H1 (cell line): ENCODE data around the gene LGI4.

ENCODE experiments used
- CHD2 ChIP-seq: IDR thresholded peaks from 2 replicates; pipeline ENCODE4 v1.6.1; 2012; ENCODE audit warnings: low read length, improper control_type of control experiment
- EP300 ChIP-seq, 2 experiments: IDR thresholded peaks; 1 replicate in 1 of 2; 2 replicates in 1 of 2; pipeline ENCODE4 v1.6.1; 2011 to 2012; ENCODE audit warnings: low read depth in 2 of 2, low read length in 2 of 2, mild to moderate bottlenecking in 2 of 2, borderline replicate concordance in 1 of 2, inconsistent platforms in 1 of 2, moderate library complexity in 1 of 2
- FOSL1 ChIP-seq: IDR thresholded peaks from 2 replicates; pipeline ENCODE4 v1.6.1; 2011; ENCODE audit warnings: mild to moderate bottlenecking, low read depth, low read length, moderate library complexity; ENCODE audit not compliant: insufficient read depth
- GABPA ChIP-seq: IDR thresholded peaks from 2 replicates; pipeline ENCODE4 v1.6.1; 2011; ENCODE audit warnings: mild to moderate bottlenecking, low read length, moderate library complexity, borderline replicate concordance; ENCODE audit not compliant: insufficient read depth
- JUND ChIP-seq: IDR thresholded peaks from 2 replicates; pipeline ENCODE4 v1.6.1; 2011; ENCODE audit warnings: mild to moderate bottlenecking, improper control_type of control experiment, low read length
- KDM1A ChIP-seq: fragments of 200-600, 300-600 bp; sonication (generic); IDR thresholded peaks from 2 replicates; pipeline ENCODE4 v1.7.1; 2016; ENCODE audit warnings: mild to moderate bottlenecking, low read length, borderline replicate concordance
- PHF8 ChIP-seq: fragments of 200-600 bp; sonication (generic); conservative IDR thresholded peaks from 2 replicates; pipeline ENCODE4 v1.7.1; 2012; ENCODE audit warnings: low read depth, mild to moderate bottlenecking, inconsistent platforms, low read length, moderate library complexity
- POLR2AphosphoS5 ChIP-seq: IDR thresholded peaks from 2 replicates; pipeline ENCODE4 v1.6.1; 2011; ENCODE audit warnings: low read depth, low read length
- SIRT6 ChIP-seq: IDR thresholded peaks from one replicate; pipeline ENCODE4 v1.7.1; 2012; ENCODE audit warnings: low read length, inconsistent platforms
- SP1 ChIP-seq: IDR thresholded peaks from 2 replicates; pipeline ENCODE4 v1.6.1; 2011; ENCODE audit warnings: low read depth, low read length
- TAF1 ChIP-seq: IDR thresholded peaks from 2 replicates; pipeline ENCODE4 v1.6.1; 2011; ENCODE audit warnings: mild to moderate bottlenecking, low read depth, low read length
- TAF7 ChIP-seq: optimal IDR thresholded peaks from 2 replicates; pipeline ENCODE3; 2011; ENCODE audit warnings: low read depth, mild to moderate bottlenecking, inconsistent platforms, low read length, moderate library complexity, borderline replicate concordance
- TF ChIP-seq, protein P1 (sequence below), 3 experiments: IDR thresholded peaks; 1 replicate in 2 of 3; 2 replicates in 1 of 3; pipeline versions ENCODE4 v1.5.1 to v1.6.1; 2011; ENCODE audit warnings: low read length in 3 of 3, mild to moderate bottlenecking in 3 of 3, inconsistent platforms in 2 of 3, low read depth in 1 of 3, moderate library complexity in 1 of 3; ENCODE audit not compliant: insufficient read depth in 1 of 3; ENCODE audit errors: control extremely low read depth in 1 of 3
- TF ChIP-seq, protein P2 (sequence below): IDR thresholded peaks from 2 replicates; pipeline ENCODE4 v1.6.1; 2012; ENCODE audit warnings: low read length, inconsistent platforms

DNA sequence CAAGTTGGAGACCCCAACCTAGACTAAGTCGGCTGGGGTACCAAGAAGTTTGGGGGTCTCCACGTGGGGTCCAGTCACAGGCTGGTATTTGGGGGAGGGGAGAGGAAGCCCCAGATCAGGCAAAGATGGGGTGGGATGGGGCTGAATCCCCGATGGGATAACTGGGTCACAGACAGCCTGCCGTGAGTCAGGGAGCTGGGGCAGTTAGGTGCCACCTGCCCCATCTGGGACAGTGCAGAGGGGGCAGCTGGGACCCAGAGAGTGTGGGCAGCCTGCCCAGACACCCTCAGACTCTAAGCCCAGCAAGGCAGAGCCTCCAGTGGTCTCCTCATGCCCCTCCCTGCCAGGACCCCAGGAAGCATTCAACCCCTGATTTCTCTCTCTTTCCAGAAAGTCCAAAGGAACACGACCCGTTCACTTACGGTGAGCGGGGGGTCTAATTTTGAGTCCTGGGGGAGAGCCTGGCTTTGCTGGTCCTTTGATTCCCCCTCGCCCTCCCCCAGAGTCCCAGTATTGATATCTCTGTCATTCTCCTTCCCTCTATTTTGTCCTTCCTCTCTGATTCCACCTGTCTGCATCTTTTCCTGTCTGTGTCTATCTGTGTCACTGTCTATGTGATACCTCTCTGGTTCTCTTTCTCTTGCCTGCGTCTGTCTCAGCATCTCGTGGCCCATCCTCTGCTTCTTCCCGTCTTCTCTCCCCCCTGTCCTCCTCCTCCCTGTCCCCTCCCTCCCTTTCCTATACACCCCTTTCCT is 5.5 kb upstream of the LGI4 start:
- TF ChIP-seq, protein P1, sequence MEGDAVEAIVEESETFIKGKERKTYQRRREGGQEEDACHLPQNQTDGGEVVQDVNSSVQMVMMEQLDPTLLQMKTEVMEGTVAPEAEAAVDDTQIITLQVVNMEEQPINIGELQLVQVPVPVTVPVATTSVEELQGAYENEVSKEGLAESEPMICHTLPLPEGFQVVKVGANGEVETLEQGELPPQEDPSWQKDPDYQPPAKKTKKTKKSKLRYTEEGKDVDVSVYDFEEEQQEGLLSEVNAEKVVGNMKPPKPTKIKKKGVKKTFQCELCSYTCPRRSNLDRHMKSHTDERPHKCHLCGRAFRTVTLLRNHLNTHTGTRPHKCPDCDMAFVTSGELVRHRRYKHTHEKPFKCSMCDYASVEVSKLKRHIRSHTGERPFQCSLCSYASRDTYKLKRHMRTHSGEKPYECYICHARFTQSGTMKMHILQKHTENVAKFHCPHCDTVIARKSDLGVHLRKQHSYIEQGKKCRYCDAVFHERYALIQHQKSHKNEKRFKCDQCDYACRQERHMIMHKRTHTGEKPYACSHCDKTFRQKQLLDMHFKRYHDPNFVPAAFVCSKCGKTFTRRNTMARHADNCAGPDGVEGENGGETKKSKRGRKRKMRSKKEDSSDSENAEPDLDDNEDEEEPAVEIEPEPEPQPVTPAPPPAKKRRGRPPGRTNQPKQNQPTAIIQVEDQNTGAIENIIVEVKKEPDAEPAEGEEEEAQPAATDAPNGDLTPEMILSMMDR (IDR thresholded peaks at IDR 0.05; ENCODE audit: control extremely low read depth in 1 of 3, insufficient read depth in 1 of 3, low read depth in 1 of 3, low read length in 3 of 3): no peak
- TF ChIP-seq JUND (no peak), SP1 (no peak), POLR2AphosphoS5 (no peak), TAF1 (no peak), KDM1A (no peak), FOSL1 (no peak), TAF7 (no peak), PHF8 (no peak), GABPA (no peak), CHD2 (no peak), SIRT6 (no peak), EP300 (IDR thresholded peaks at IDR 0.05; ENCODE audit: borderline replicate concordance in 1 of 2, low read depth in 2 of 2, low read length in 2 of 2) (no peak)
- TF ChIP-seq, protein P2, sequence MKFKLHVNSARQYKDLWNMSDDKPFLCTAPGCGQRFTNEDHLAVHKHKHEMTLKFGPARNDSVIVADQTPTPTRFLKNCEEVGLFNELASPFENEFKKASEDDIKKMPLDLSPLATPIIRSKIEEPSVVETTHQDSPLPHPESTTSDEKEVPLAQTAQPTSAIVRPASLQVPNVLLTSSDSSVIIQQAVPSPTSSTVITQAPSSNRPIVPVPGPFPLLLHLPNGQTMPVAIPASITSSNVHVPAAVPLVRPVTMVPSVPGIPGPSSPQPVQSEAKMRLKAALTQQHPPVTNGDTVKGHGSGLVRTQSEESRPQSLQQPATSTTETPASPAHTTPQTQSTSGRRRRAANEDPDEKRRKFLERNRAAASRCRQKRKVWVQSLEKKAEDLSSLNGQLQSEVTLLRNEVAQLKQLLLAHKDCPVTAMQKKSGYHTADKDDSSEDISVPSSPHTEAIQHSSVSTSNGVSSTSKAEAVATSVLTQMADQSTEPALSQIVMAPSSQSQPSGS: no peak
